ENCODE measurements around the gene ANTKMT.
"Not testable (repeated sequence)": the region's sequence is repeated elsewhere in the genome, so short reads cannot be mapped to it uniquely, and the experiment has no call there.

The ANTKMT gene

GRCh38 chr16:728890-729744 lies 8.2 kb downstream of the ANTKMT start:
- DNase-seq, result no peak

DNA sequence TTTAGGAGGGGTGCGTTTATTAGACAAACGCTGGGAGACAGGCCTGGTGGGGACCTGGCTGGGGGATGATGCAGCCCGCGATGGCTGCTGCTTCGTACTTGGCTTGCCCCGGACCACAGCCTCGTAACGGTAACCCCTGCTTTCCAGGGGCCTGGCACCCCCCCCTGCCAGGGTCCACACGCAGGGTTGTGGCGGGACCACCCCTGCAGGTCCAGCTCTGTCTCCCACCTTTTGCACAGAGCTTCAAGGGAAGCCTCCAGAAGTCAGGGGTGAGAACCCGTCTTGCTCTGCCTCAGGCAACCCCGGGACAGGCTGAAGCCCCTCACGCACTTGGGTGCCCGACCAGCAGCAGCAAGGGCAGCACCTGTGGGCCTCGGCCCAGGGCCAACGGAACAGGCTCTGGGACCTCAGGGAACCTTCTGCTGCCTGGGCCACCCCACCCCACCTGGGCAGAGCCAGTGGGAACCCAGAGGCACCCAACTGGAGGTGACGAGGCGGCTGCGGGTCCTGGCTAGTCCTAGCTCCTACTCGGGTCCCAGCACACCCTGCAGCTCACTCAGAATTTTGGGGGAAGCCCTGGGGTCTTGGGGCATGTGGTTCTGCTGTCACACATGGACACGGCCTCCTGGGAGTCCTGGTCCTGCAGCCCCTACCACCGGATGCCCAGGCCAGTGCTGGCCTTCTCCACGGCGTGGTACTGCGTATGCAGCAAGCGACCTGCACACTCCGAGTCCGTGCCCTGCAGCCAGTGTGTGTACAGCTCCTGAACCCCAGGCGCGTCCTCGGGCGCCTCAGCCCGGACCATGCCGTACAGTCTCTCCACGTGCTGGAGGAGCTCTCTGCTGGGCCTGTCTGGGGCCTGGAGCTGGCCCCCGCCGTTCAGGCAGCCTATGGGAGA lies 9.1 kb downstream of the ANTKMT start:
- DNase-seq, result no peak

GRCh38 chr16:730666-731509 lies 9.9 kb downstream of the ANTKMT start:
- DNase-seq, result no peak

DNA sequence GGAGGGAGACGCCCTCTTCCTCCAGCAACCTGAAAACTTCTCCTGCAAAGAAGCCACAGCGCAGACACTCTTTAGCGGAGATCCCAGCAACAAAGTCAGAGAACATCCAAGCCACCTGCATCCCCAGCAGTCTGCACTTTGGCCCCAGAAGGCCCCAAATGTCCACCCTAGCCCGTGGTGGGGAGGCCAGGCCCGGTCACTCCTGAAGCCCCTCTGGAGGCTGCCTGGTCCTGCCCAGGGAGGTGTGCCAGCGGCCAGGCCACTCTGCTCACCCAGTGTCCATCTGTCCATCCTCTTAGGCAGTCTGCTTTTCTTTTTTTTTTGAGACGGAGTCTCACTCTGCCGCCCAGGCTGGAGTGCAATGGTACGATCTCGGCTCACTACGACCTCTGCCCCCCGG lies 11.4 kb downstream of the ANTKMT start:
- no peak for DNase-seq

GRCh38 chr16:732936-733335 lies 12.0 kb downstream of the ANTKMT start:
- DNase-seq, result no peak

- DNase-seq, result no peak
These were observed 12.6 kb downstream of the ANTKMT start for GRCh38 chr16:733382-734207.

DNA sequence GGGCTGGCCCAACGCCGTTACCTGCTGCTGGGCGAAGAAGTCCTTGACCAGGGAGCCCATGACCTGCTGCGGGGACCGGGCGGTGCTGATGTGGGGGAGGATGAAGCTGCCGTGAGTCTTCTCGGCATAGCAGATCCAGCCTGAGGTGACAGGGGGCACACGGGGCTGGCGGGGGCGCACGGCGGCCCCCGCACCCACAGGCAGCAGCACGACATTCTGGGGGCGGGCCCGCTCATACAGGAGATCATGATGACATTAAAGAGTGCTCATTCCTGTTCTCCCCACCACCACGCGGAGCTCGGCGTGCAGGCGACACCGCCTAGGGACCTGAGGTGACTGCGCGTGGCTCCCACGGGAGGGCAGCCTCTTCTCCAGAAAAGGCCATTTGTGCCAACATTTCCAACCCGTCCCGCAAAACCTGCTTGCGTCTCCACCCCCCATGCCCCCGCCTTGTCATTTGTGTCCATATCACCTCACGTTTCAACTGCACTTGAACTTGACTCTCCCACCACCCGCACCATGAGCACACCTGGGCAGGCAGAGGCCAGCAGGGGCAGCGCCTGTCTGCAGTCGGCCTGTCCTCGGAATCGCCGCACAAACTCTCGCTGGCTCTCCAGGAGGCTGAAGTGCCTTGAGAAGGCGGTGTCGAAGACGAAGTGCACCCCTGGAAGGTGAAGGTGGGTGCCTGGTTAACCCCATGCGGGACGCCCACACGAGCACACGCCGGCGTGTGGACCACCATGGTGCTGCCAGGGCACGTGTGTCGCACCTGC lies 13.4 kb downstream of the ANTKMT start:
- DNase-seq, result no peak

DNA sequence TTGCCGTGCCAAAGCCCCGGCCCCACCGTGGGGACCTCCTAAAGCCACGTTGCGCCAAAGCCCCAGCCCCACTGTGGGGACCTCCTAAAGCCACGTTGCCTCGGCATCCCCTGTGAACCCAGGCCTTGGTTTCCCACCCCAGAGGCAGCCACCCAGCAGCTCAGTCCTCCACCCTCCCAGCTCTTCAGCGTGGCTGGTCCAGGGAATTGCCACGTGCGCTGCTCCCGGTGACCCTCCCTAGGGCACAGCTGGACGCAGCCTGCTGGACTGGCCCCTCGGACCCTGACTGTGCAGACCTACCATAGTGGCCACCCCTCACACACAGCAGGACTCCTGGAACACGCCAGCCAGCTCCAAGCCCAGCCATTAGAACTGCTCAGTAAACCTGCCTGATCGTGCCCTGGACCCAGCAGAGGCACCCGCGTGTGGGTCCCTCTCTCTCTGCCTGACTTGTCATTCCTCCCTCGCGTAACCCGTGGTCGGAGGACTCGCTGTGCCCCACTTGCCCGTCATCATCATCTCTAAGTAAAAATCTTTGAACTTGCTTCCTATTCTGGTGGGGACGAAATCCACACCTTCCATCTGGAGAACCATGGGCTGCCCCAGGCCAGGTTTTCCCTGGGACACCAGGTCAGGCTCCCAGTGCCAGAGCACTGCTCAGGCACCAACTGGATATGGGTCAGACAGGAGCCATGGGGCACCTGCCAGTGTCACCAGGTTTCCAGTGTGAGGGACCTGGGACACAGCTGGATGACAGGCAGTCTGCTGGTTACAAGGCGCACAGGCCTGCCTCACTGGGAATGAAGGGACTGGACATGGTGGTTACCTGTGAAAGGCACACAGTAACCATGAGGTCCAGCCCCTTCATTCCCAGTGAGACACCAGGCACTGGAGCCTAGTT lies 14.3 kb downstream of the ANTKMT start:
- DNase-seq, result no peak

GRCh38 chr16:735982-736453 lies 15.1 kb downstream of the ANTKMT start:
- no peak for DNase-seq

DNA sequence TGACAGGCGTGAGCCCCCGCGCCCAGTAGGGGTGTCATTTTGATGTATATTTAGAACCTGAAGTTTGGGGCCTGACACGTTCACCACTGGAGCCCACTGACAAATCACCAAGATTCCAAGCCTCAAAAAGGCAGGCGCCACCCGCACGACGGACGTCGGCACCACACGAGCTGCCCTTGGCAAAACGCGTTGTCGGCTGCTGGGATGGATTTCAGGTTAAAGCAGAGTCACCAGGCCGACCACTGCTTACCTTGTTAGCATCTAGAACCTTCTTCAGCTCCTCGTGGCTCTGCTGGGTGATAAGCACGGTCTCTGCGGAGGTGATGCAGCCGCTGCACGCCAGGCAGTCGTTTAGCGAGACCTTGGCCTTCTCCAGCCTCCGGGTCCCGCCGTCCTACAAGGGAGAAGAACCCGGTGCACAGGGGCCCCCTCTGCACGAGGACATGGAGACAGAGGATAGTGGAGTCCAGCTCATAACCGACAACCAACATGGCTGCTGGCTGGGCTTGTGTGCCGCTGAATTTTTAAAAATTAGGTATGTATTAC lies 16.1 kb downstream of the ANTKMT start:
- no peak for DNase-seq

DNA sequence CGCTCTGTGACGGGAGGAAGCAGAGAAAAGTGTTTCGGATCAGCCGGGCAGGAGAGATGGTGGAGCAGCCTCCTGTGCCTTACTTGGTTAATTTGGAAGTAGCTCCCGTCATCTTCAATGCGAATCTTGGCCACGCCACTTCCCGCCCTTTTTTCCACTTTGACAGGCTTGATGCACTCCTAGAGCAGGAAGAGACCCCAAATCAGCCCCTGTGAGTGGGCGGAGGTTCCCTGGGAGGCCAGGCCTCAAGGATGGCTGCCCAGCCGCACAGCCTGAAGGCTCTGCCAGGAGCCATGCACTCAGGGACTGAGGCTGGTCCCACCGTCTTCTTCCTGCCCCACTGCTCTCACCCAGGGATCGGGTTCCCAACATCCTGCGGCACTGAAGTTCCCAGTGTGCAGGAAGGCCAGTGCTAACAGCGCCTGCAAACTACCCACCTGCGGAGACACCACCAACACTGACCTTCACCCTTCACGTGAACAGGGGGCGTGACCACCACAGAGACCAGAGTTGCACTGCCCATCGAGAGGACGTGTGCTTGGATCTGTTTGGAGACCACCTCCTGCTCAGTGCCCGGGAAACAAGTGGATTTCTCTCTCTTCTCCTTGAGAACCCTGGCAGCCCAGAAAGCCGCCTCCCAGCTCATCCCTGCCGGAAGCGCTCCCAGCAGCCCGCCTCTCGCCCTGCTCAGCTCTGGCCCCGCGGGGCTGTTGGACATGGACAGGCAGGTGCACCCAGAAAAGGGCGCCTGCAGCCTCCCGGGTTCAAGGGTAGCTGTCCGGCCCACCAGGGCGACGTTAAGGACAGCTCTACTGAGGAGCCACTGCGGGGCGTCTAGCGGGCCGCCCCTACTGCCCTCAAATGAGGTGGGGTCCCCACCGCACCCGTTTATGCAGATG lies 18.9 kb downstream of the ANTKMT start:
- DNase-seq, result no peak

DNA sequence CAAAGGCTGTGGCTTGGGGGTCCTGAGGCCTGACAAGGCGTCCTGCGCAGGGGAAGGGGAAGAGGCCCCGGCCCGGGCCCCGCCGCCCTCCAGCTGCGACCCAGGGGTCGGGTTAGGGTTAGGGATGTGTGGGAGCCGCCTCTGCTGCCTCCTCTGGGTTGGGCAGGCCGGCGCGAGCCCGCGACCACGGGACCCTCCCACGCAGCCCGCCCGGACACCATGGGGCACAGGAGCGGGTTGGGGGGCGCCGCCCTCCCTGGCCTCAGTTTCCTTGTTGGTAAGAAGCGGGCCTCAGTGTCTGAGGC lies 19.5 kb downstream of the ANTKMT start:
- no peak for DNase-seq

DNA sequence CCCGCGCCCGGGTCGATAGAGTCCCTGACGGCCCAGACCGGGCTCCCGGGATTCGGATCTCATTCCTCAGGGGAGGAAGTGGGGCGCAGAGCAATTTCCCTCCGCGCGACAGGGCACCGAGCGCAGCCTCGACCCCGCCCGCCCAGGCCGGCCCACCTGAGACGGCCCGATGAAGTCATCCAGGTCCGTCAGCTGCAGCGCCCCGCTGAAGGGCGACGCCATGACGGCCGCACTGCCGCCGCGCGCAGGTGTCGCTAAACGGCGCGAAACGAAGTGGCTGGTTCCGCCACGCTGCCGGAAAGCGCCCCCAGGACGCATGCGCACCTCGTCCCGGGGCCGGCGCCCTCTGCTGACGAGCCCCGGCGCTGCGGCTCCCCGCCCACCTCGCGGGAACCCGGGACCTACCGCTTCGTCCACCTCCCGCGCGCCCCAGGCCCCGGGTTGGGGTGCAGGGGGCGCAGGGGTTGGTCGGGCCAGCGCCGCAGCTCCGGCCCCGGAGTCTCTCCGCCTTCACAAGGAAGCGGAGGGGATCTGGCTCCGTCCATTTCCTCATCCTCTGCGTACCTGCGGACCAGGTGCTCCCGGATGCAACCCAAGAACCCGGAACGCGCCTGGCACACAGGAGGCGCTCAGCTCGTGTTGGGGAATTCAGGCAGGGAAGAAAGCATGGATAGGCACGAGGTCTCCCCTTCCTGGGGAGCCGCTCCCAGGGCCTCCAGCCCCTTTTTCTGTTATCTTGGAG lies 20.0 kb downstream of the ANTKMT start, which contains the start of gene CIAO3:
TSS of gene CIAO3 (minus strand) at position 234 of the 742 bp plus-strand sequence. CDS start at position 222, 12 bp downstream.
- DNase-seq, result peak; percentile 86

GRCh38 chr16:741986-742629 lies 21.2 kb downstream of the ANTKMT start:
- DNase-seq, result no peak

DNA sequence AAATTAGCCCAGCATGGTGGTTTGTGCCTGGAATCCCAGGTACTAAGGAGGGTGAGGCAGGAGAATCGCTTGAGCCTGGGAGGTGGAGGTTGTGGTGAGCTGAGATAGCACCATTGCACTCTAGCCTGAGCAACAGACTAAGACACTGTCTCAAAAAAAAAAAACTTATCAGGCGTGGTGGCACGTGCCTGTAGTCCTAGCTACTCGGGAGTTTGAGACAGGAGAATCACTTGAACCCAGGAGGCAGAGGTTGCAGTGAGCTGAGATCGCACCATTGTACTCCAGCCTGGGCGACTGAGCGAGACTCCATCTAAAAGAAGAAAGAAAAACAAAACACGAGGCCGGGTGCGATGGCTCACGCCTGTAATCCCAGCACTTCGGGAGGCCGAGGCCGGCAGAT lies 21.9 kb downstream of the ANTKMT start:
- not testable (repeated sequence) for DNase-seq

- no peak for DNase-seq
These were observed 23.0 kb downstream of the ANTKMT start for GRCh38 chr16:743794-744500.

DNA sequence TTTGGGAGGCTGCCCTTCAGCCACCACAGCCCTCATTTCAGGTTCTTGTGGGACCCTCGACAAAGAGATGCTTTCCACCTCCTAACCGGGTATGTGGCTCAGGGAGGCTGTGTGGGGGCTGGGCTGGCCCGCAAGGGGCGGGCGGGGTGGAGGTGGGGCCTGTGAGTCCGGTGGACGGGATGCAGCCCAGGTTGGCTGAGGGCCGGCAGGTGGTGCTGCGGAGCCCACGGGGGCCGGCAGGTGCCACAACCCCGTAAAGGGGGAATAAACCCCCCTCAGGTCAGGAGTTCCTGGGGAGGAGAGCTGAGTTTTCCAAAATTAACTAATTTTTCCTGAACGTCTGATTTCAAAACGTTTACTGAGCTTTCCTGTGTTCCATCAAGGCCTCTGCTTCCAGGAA lies 24.8 kb downstream of the ANTKMT start:
- DNase-seq, result no peak

All from fibroblast of upper back skin (primary cell).